A549 (cell line): ENCODE measurements around the gene VSIR. TPM values are rescaled to one million over a fixed set of nuclear protein-coding genes. Genes with fewer than 3 reads are reported as not detected.

Experiments
- ATAC-seq, 2 experiments: fragments of 200-7000 bp in 1 of 2; fragments of >200 bp in 1 of 2; cut with Nextera tagmentation in 1 of 2; cut with Tn5 transposase in 1 of 2; 3 replicates each; pipeline versions ENCODE4 v1.8.0 to v1.9.1; 2018 to 2020; ENCODE audit warnings: mild to moderate bottlenecking in 1 of 2, moderate library complexity in 1 of 2
- CTCF ChIA-PET: fragments of 300-600 bp; sonication (Branson Sonifier 250); formaldehyde crosslinking; extraction: SDS; loops from one replicate; lab custom pipeline; 2021; ENCODE audit warnings: antibody characterized with exemption, inconsistent platforms; lab: Yijun Ruan, JAX
- POLR2A ChIA-PET: fragments of 350-600 bp; formaldehyde crosslinking; extraction: SDS; loops from one replicate; lab custom pipeline; 2021; ENCODE audit warnings: antibody characterized with exemption, inconsistent platforms; lab: Yijun Ruan, JAX
- DNase-seq, 2 experiments: peaks; one replicate each; pipeline versions ENCODE4 v3.0.0 to v3.0.0-alpha.2; 2011 to 2016; ENCODE audit warnings: low read depth in 1 of 2, low spot score in 1 of 2
- FAIRE-seq: peaks from 2 replicates; lab custom pipeline; 2011; peaks lifted over from hg19 to GRCh38; lab: Jason Lieb, UNC
- H3K27ac ChIP-seq, 2 experiments: fragments of >200 bp; sonication (Bioruptor Twin); formaldehyde crosslinking; 3 replicates each; pipeline ENCODE4 v1.5.1; 2016 to 2017
- H3K4me1 ChIP-seq: fragments of >200 bp; sonication (Bioruptor Twin); formaldehyde crosslinking; 3 replicates; pipeline ENCODE4 v1.6.1; 2016
- H3K4me2 ChIP-seq: fragments of >200 bp; sonication (Bioruptor Twin); formaldehyde crosslinking; 3 replicates; pipeline ENCODE4 v1.6.1; 2016
- H3K4me3 ChIP-seq: fragments of >200 bp; sonication (Bioruptor Twin); formaldehyde crosslinking; 3 replicates; pipeline ENCODE4 v1.5.1; 2016
- H3K9me3 ChIP-seq: fragments of >200 bp; sonication (Bioruptor Twin); formaldehyde crosslinking; 3 replicates; pipeline ENCODE4 v1.6.1; 2016
- CHD4 ChIP-seq: fragments of 200-600 bp; sonication (generic); IDR thresholded peaks from 2 replicates; pipeline ENCODE4 v1.6.1; 2016; ENCODE audit warnings: antibody characterized with exemption, mild to moderate bottlenecking, borderline replicate concordance
- ESRRA ChIP-seq: fragments of 150-350 bp; IDR thresholded peaks from 2 replicates; pipeline ENCODE4 v1.6.1; 2014; ENCODE audit warnings: mild to moderate bottlenecking, low read length, borderline replicate concordance
- HEYL ChIP-seq: fragments of 250-450 bp; sonication (Bioruptor Pico); IDR thresholded peaks from 2 replicates; pipeline ENCODE4 v1.8.0; 2021; ENCODE audit warnings: mild to moderate bottlenecking, moderate library complexity
- HMGXB4 ChIP-seq: fragments of 250-450 bp; sonication (Bioruptor Pico); IDR thresholded peaks from 2 replicates; pipeline ENCODE4 v1.5.0; 2021; ENCODE audit warnings: mild to moderate bottlenecking, moderate library complexity, borderline replicate concordance
- HOXA7 ChIP-seq: fragments of 250-450 bp; sonication (Bioruptor Pico); IDR thresholded peaks from 2 replicates; pipeline ENCODE4 v1.5.0; 2020; ENCODE audit warnings: mild to moderate bottlenecking, moderate library complexity
- JUNB ChIP-seq: fragments of >200 bp; sonication (Bioruptor Twin); formaldehyde crosslinking; IDR thresholded peaks from 2 replicates; pipeline ENCODE4 v1.6.1; 2016
- KDM5A ChIP-seq: fragments of 200-600 bp; sonication (generic); IDR thresholded peaks from 2 replicates; pipeline ENCODE4 v1.6.1; 2016; ENCODE audit warnings: antibody characterized with exemption, mild to moderate bottlenecking
- MAX ChIP-seq: IDR thresholded peaks from 2 replicates; pipeline ENCODE4 v1.6.1; 2012
- MYC ChIP-seq: IDR thresholded peaks from 2 replicates; pipeline ENCODE4 v1.6.1; 2012; ENCODE audit warnings: mild to moderate bottlenecking, inconsistent platforms, low read length, improper control_type of control experiment, borderline replicate concordance
- NFE2L2 ChIP-seq: fragments of 150-350 bp; conservative IDR thresholded peaks from 2 replicates; pipeline ENCODE4 v1.6.1; 2014; ENCODE audit warnings: low read length
- NR3C1 ChIP-seq: fragments of >200 bp; sonication (Bioruptor Twin); formaldehyde crosslinking; IDR thresholded peaks from 3 replicates; pipeline ENCODE4 v1.6.1; 2017
- PHF8 ChIP-seq: fragments of 200-600 bp; sonication (generic); IDR thresholded peaks from 2 replicates; pipeline ENCODE4 v1.6.1; 2016; ENCODE audit warnings: low read depth, mild to moderate bottlenecking, antibody characterized with exemption, moderate library complexity, borderline replicate concordance
- RNF2 ChIP-seq: fragments of 200-600 bp; sonication (generic); IDR thresholded peaks from 2 replicates; pipeline ENCODE4 v1.6.1; 2016; ENCODE audit warnings: low read depth, mild to moderate bottlenecking, antibody characterized with exemption, moderate library complexity, borderline replicate concordance
- TFCP2L1 ChIP-seq: fragments of 250-450 bp; sonication (Bioruptor Pico); IDR thresholded peaks from 2 replicates; pipeline ENCODE4 v1.5.0; 2021; ENCODE audit warnings: mild to moderate bottlenecking
- TP53 ChIP-seq: fragments of 250-450 bp; sonication (Bioruptor Pico); IDR thresholded peaks from 2 replicates; pipeline ENCODE4 v1.5.0; 2021; ENCODE audit warnings: mild to moderate bottlenecking, moderate library complexity
- ZSCAN20 ChIP-seq: fragments of 250-450 bp; sonication (Bioruptor Pico); IDR thresholded peaks from 2 replicates; pipeline ENCODE4 v1.8.0; 2022; ENCODE audit warnings: mild to moderate bottlenecking, moderate library complexity
- WGBS: methylation state at CpG from one replicate; pipeline ENCODE4 v1.1.6; 2017; ENCODE audit errors: missing lambda C conversion rate; 5-methylcytosine and 5-hydroxymethylcytosine counted together
- polyA plus RNA-seq, 4 experiments: library from polyadenylated mRNA; depleted of rRNA in 3 of 4; stranded (reverse); fragments of >200 nt; fragmentation: RNase III in 1 of 4; extraction: RNeasy Plus Mini Kit Qiagen cat#74134 plus additional on column Dnase treatment in 1 of 4; gene quantifications; 2 replicates in 3 of 4; 3 replicates in 1 of 4; pipeline ENCODE4 v1.2.3, GENCODE V29; 2011 to 2017
- TF ChIP-seq, protein P1 (sequence below): fragments of 200-600 bp; sonication (generic); IDR thresholded peaks from 2 replicates; pipeline ENCODE4 v1.6.1; 2016; ENCODE audit warnings: antibody characterized with exemption, mild to moderate bottlenecking, moderate library complexity
- TF ChIP-seq, protein P2 (sequence below): fragments of 150-350 bp; IDR thresholded peaks from 2 replicates; pipeline ENCODE4 v1.6.1; 2014; ENCODE audit warnings: low read depth, mild to moderate bottlenecking, low read length

The VSIR gene
- polyA plus RNA-seq, 2 of the 4 experiments (the other 2 are of a cell fraction), result 15.5 to 18.5 TPM

DNA sequence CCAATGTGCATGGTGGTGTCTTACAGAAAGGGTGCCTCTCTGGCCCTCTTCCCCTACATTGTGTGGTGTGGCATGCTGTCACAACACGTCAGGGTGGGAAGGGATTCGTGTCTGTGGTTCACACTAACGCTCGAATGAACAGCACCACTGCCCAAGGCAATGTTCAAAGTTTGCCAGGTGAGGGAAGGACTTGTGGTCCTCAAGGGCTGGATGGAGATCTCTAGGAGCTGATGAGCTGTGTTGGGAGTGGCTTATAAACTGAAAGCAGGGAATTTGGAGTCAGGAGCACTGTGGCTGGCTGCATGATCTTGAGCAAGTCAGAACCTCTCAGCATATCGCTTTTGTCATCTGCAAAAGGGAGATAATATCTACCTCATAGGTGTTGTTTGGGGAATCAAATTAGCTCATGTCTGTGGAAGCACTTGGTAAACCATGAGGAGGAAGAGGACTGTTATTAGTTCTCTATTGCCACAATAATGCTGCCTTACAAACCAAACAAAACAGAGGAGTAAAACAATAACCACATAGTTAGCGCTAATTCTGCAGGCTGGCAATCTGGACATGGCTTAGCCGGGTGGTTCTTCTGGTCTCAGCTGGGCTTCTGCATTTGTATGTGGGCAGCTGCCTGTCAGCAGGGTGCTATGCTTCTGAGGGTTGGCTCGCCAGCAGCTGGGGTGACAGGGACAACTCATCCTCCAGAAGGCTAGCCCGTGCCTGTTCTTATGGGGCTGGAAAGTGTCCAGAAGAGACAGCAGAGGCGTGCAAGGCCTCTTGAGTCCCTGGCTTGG lies 30.8 kb downstream of the VSIR start:
- POLR2A ChIA-PET, result no interaction called here
- H3K4me2 ChIP-seq, result no peak overlapping the region
- no peak for TF ChIP-seq JUNB
- no peak for TF ChIP-seq TP53 (CRISPR knock-in tag)
- no peak for TF ChIP-seq PHF8
- TF ChIP-seq MYC, result no peak
- no peak for TF ChIP-seq HOXA7
- no peak for TF ChIP-seq KDM5A
- TF ChIP-seq NR3C1, result no peak
- TF ChIP-seq, protein P1, sequence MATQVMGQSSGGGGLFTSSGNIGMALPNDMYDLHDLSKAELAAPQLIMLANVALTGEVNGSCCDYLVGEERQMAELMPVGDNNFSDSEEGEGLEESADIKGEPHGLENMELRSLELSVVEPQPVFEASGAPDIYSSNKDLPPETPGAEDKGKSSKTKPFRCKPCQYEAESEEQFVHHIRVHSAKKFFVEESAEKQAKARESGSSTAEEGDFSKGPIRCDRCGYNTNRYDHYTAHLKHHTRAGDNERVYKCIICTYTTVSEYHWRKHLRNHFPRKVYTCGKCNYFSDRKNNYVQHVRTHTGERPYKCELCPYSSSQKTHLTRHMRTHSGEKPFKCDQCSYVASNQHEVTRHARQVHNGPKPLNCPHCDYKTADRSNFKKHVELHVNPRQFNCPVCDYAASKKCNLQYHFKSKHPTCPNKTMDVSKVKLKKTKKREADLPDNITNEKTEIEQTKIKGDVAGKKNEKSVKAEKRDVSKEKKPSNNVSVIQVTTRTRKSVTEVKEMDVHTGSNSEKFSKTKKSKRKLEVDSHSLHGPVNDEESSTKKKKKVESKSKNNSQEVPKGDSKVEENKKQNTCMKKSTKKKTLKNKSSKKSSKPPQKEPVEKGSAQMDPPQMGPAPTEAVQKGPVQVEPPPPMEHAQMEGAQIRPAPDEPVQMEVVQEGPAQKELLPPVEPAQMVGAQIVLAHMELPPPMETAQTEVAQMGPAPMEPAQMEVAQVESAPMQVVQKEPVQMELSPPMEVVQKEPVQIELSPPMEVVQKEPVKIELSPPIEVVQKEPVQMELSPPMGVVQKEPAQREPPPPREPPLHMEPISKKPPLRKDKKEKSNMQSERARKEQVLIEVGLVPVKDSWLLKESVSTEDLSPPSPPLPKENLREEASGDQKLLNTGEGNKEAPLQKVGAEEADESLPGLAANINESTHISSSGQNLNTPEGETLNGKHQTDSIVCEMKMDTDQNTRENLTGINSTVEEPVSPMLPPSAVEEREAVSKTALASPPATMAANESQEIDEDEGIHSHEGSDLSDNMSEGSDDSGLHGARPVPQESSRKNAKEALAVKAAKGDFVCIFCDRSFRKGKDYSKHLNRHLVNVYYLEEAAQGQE, result no peak
- no peak for TF ChIP-seq MAX
- TF ChIP-seq ZSCAN20, result no peak
- no peak for TF ChIP-seq HEYL (CRISPR knock-in tag)
- TF ChIP-seq, protein P2, sequence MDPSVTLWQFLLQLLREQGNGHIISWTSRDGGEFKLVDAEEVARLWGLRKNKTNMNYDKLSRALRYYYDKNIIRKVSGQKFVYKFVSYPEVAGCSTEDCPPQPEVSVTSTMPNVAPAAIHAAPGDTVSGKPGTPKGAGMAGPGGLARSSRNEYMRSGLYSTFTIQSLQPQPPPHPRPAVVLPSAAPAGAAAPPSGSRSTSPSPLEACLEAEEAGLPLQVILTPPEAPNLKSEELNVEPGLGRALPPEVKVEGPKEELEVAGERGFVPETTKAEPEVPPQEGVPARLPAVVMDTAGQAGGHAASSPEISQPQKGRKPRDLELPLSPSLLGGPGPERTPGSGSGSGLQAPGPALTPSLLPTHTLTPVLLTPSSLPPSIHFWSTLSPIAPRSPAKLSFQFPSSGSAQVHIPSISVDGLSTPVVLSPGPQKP, result no peak
- no peak for TF ChIP-seq TFCP2L1 (CRISPR knock-in tag)
- TF ChIP-seq CHD4, result no peak
- TF ChIP-seq ESRRA, result no peak
- no peak for TF ChIP-seq NFE2L2
- TF ChIP-seq, all 56 proteins: peak for 0
- FAIRE-seq, result no peak
- H3K9me3 ChIP-seq, result no peaks in the 10 kb centered on the region
- WGBS, result 81% methylated on average over 10 of the region's 10 CpGs
- no peaks in the 10 kb centered on the region for H3K4me1 ChIP-seq
- DNase-seq, result no peak
- ATAC-seq, result no peak
- no peak overlapping the region for H3K4me3 ChIP-seq
- H3K27ac ChIP-seq, result no peak overlapping the region
- CTCF ChIA-PET, result interaction anchor here (0.8 to 4.3 kb wide), 6 partner anchors 10 to 439 kb away, joined by 3 to 16 read pairs (median 4); partner anchors contain the start of gene VSIR

DNA sequence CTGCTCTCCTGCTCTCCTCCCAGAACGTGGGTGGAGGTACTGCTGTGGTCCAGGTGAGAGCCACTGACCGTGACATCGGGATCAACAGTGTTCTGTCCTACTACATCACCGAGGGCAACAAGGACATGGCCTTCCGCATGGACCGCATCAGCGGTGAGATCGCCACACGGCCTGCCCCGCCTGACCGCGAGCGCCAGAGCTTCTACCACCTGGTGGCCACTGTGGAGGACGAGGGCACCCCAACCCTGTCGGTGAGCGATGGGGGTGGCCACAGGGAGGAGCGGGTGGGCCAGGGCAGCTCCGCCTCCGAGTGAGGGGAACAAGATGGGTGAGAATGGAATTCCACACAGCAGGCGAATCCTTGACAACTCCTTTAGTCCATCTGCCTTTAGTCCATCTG lies 31.6 kb downstream of the VSIR start:
- ATAC-seq, result no peak
- 82% methylated on average over 11 of the region's 20 CpGs for WGBS
- no peak overlapping the region for H3K4me3 ChIP-seq
- POLR2A ChIA-PET, result no interaction called here
- TF ChIP-seq RNF2 (no peak), HMGXB4 (CRISPR knock-in tag) (no peak)
- TF ChIP-seq, all 56 proteins: peak for 0
- CTCF ChIA-PET, result interaction anchor here (0.8 to 4.3 kb wide), 5 partner anchors 10 to 34 kb away, joined by 3 to 16 read pairs (median 6); partner anchors contain the start of gene VSIR
- Histone ChIP-seq H3K4me2 (no peak overlapping the region), H3K27ac (no peak overlapping the region), H3K9me3 (no peaks in the 10 kb centered on the region), H3K4me1 (no peaks in the 10 kb centered on the region)
- no peak for DNase-seq
- no peak for FAIRE-seq
